A549 (cell line): ENCODE data around the gene CHRDL1. TPM values are rescaled to one million over a fixed set of nuclear protein-coding genes. Genes with fewer than 3 reads are reported as not detected.
"Not testable (repeated sequence)": the region's sequence is repeated elsewhere in the genome, so short reads cannot be mapped to it uniquely, and the experiment has no call there.

Experiments
- ATAC-seq, 2 experiments: fragments of 200-7000 bp in 1 of 2; fragments of >200 bp in 1 of 2; cut with Nextera tagmentation in 1 of 2; cut with Tn5 transposase in 1 of 2; 3 replicates each; pipeline versions ENCODE4 v1.8.0 to v1.9.1; 2018 to 2020; ENCODE audit warnings: mild to moderate bottlenecking in 1 of 2, moderate library complexity in 1 of 2
- CTCF ChIA-PET: fragments of 300-600 bp; sonication (Branson Sonifier 250); formaldehyde crosslinking; extraction: SDS; loops from one replicate; lab custom pipeline; 2021; ENCODE audit warnings: antibody characterized with exemption, inconsistent platforms; lab: Yijun Ruan, JAX
- POLR2A ChIA-PET: fragments of 350-600 bp; formaldehyde crosslinking; extraction: SDS; loops from one replicate; lab custom pipeline; 2021; ENCODE audit warnings: antibody characterized with exemption, inconsistent platforms; lab: Yijun Ruan, JAX
- DNase-seq, 2 experiments: peaks; one replicate each; pipeline versions ENCODE4 v3.0.0 to v3.0.0-alpha.2; 2011 to 2016; ENCODE audit warnings: low read depth in 1 of 2, low spot score in 1 of 2
- FAIRE-seq: peaks from 2 replicates; lab custom pipeline; 2011; peaks lifted over from hg19 to GRCh38; lab: Jason Lieb, UNC
- H3K27ac ChIP-seq, 2 experiments: fragments of >200 bp; sonication (Bioruptor Twin); formaldehyde crosslinking; 3 replicates each; pipeline ENCODE4 v1.5.1; 2016 to 2017
- H3K4me1 ChIP-seq: fragments of >200 bp; sonication (Bioruptor Twin); formaldehyde crosslinking; 3 replicates; pipeline ENCODE4 v1.6.1; 2016
- H3K4me2 ChIP-seq: fragments of >200 bp; sonication (Bioruptor Twin); formaldehyde crosslinking; 3 replicates; pipeline ENCODE4 v1.6.1; 2016
- H3K4me3 ChIP-seq: fragments of >200 bp; sonication (Bioruptor Twin); formaldehyde crosslinking; 3 replicates; pipeline ENCODE4 v1.5.1; 2016
- H3K9me3 ChIP-seq: fragments of >200 bp; sonication (Bioruptor Twin); formaldehyde crosslinking; 3 replicates; pipeline ENCODE4 v1.6.1; 2016
- CBX2 ChIP-seq: fragments of 200-600 bp; sonication (generic); IDR thresholded peaks from 2 replicates; pipeline ENCODE4 v1.6.1; 2016; ENCODE audit warnings: low read depth, mild to moderate bottlenecking, borderline replicate concordance
- CEBPB ChIP-seq, 2 experiments: fragments of >200 bp in 1 of 2; sonication (Bioruptor Twin) in 1 of 2; formaldehyde crosslinking in 1 of 2; IDR thresholded peaks; 2 replicates each; pipeline ENCODE4 v1.6.1; 2012 to 2016
- CHD4 ChIP-seq: fragments of 200-600 bp; sonication (generic); IDR thresholded peaks from 2 replicates; pipeline ENCODE4 v1.6.1; 2016; ENCODE audit warnings: antibody characterized with exemption, mild to moderate bottlenecking, borderline replicate concordance
- EP300 ChIP-seq, 2 experiments: fragments of >200 bp; sonication (Bioruptor Twin); formaldehyde crosslinking; IDR thresholded peaks; 2 replicates in 1 of 2; 3 replicates in 1 of 2; pipeline ENCODE4 v1.6.1; 2016 to 2017
- HDAC2 ChIP-seq: fragments of 200-600 bp; sonication (generic); IDR thresholded peaks from 2 replicates; pipeline ENCODE4 v1.6.1; 2016
- HOXA7 ChIP-seq: fragments of 250-450 bp; sonication (Bioruptor Pico); IDR thresholded peaks from 2 replicates; pipeline ENCODE4 v1.5.0; 2020; ENCODE audit warnings: mild to moderate bottlenecking, moderate library complexity
- KDM1A ChIP-seq: fragments of 200-600 bp; sonication (generic); IDR thresholded peaks from 2 replicates; pipeline ENCODE4 v1.6.1; 2016; ENCODE audit warnings: low read depth, mild to moderate bottlenecking
- KDM5A ChIP-seq: fragments of 200-600 bp; sonication (generic); IDR thresholded peaks from 2 replicates; pipeline ENCODE4 v1.6.1; 2016; ENCODE audit warnings: antibody characterized with exemption, mild to moderate bottlenecking
- NR3C1 ChIP-seq: fragments of >200 bp; sonication (Bioruptor Twin); formaldehyde crosslinking; IDR thresholded peaks from 3 replicates; pipeline ENCODE4 v1.6.1; 2017
- POLR2AphosphoS2 ChIP-seq: conservative IDR thresholded peaks from 2 replicates; pipeline ENCODE4 v1.6.1; 2012; ENCODE audit warnings: low read length, improper control_type of control experiment, inconsistent platforms
- RAD21 ChIP-seq, 2 experiments: fragments of >200 bp in 1 of 2; sonication (Bioruptor Twin) in 1 of 2; formaldehyde crosslinking in 1 of 2; IDR thresholded peaks in 1 of 2; conservative IDR thresholded peaks in 1 of 2; 2 replicates in 1 of 2; 3 replicates in 1 of 2; pipeline ENCODE4 v1.6.1; 2012 to 2018; ENCODE audit warnings: inconsistent platforms in 1 of 2
- RCOR1 ChIP-seq: fragments of 150-350 bp; IDR thresholded peaks from 2 replicates; pipeline ENCODE4 v1.6.1; 2014; ENCODE audit warnings: antibody characterized with exemption, low read length, low read depth
- RFX5 ChIP-seq: fragments of 450-650 bp; IDR thresholded peaks from 2 replicates; pipeline ENCODE4 v1.7.1; 2014; ENCODE audit warnings: antibody characterized with exemption, mild to moderate bottlenecking, moderate library complexity
- RNF2 ChIP-seq: fragments of 200-600 bp; sonication (generic); IDR thresholded peaks from 2 replicates; pipeline ENCODE4 v1.6.1; 2016; ENCODE audit warnings: low read depth, mild to moderate bottlenecking, antibody characterized with exemption, moderate library complexity, borderline replicate concordance
- SREBF2 ChIP-seq: fragments of 450-650 bp; IDR thresholded peaks from 2 replicates; pipeline ENCODE4 v1.6.1; 2014; ENCODE audit warnings: mild to moderate bottlenecking, moderate library complexity
- ZC3H11A ChIP-seq: fragments of 450-650 bp; IDR thresholded peaks from 2 replicates; pipeline ENCODE4 v1.6.1; 2014; ENCODE audit warnings: antibody characterized with exemption, mild to moderate bottlenecking
- ZSCAN20 ChIP-seq: fragments of 250-450 bp; sonication (Bioruptor Pico); IDR thresholded peaks from 2 replicates; pipeline ENCODE4 v1.8.0; 2022; ENCODE audit warnings: mild to moderate bottlenecking, moderate library complexity
- WGBS: methylation state at CpG from one replicate; pipeline ENCODE4 v1.1.6; 2017; ENCODE audit errors: missing lambda C conversion rate; 5-methylcytosine and 5-hydroxymethylcytosine counted together
- polyA plus RNA-seq, 4 experiments: library from polyadenylated mRNA; depleted of rRNA in 3 of 4; stranded (reverse); fragments of >200 nt; fragmentation: RNase III in 1 of 4; extraction: RNeasy Plus Mini Kit Qiagen cat#74134 plus additional on column Dnase treatment in 1 of 4; gene quantifications; 2 replicates in 3 of 4; 3 replicates in 1 of 4; pipeline ENCODE4 v1.2.3, GENCODE V29; 2011 to 2017
- TF ChIP-seq, protein P1 (sequence below): IDR thresholded peaks from 2 replicates; pipeline ENCODE4 v1.6.1; 2012
- TF ChIP-seq, protein P2 (sequence below): fragments of >200 bp; sonication (Bioruptor Twin); formaldehyde crosslinking; IDR thresholded peaks from 3 replicates; pipeline ENCODE4 v1.6.1; 2016
- TF ChIP-seq, protein P3 (sequence below): fragments of 150-350 bp; IDR thresholded peaks from 2 replicates; pipeline ENCODE4 v1.6.1; 2014; ENCODE audit warnings: low read depth, mild to moderate bottlenecking, low read length

CHRDL1 gene
- polyA plus RNA-seq, 2 of the 4 experiments (the other 2 are of a cell fraction) = not detected

DNA sequence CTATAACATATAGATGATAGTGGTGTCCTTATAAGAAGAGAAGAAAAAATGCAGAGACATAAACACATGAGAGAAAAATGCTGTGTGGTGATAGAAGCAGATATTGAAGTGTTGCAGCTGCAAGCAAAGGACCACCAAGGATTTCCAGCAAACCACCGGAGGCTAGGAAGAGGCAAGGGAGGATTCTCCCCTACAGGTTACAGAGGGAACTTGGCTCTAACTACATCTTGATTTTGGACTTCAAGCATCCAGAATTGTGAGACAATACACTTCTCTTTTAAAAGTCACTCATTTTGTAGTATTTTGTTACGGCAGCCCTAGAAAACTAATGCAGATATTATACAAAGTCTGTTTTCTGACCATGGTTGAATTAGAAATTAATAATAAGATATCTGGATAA lies 30.4 kb upstream of the CHRDL1 start:
- no peak for FAIRE-seq
- TF ChIP-seq CHD4 = no peak
- no peak for TF ChIP-seq KDM1A
- no peak for TF ChIP-seq HOXA7 (CRISPR knock-in tag)
- TF ChIP-seq, all 56 proteins: peak for 0

GRCh38 chrX:110816543-110816942 lies 20.9 kb upstream of the CHRDL1 start:
- ATAC-seq, H3K27ac ChIP-seq, POLR2A ChIA-PET, H3K4me3 ChIP-seq, H3K4me1 ChIP-seq, FAIRE-seq, DNase-seq, H3K9me3 ChIP-seq, CTCF ChIA-PET, H3K4me2 ChIP-seq: not testable (repeated sequence)
- WGBS = 0% methylated on average over 1 of the region's 1 CpG

More for the DNA sequence above, 30.4 kb upstream of the CHRDL1 start:
- WGBS = 30% methylated on average over 2 of the region's 2 CpGs
- no peak overlapping the region for H3K4me2 ChIP-seq
- no peak overlapping the region for H3K27ac ChIP-seq
- ATAC-seq = no peak
- ChIA-PET CTCF (no interaction called here), POLR2A (no interaction called here)
- H3K4me1 ChIP-seq = no peaks in the 10 kb centered on the region
- no peak for DNase-seq
- no peak overlapping the region for H3K4me3 ChIP-seq
- no peaks in the 10 kb centered on the region for H3K9me3 ChIP-seq

DNA sequence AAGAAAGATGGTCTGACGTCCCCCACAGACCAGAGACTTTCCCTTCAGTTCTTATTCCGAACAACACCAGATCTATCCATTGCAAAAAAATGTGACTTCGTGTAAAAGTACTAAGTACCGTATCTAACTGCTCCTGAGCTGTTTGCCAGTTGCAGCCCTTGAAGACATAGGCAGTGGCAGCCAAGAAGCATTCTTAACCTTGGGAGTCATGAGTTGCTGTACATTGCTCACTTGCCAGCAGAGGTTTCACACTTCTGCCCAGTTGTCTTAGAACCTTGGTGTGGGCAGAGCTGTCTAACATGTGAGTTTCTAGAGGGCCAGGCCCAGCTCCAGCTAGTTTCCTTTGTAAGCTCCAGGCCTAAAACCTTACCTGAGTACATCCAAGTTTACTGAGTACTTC lies 10.5 kb upstream of the CHRDL1 start:
- H3K9me3 ChIP-seq = no peaks in the 10 kb centered on the region
- H3K4me1 ChIP-seq = no peaks in the 10 kb centered on the region
- CTCF ChIA-PET = no interaction called here
- WGBS = 5% methylated on average over 4 of the region's 4 CpGs
- no peak overlapping the region for H3K27ac ChIP-seq
- ATAC-seq = no peak
- POLR2A ChIA-PET = no interaction called here
- FAIRE-seq = no peak
- H3K4me2 ChIP-seq = no peak overlapping the region
- TF ChIP-seq CEBPB (IDR thresholded peaks at IDR 0.05) = no peak
- TF ChIP-seq SREBF2 = no peak
- TF ChIP-seq KDM5A = no peak
- no peak for TF ChIP-seq POLR2AphosphoS2
- TF ChIP-seq, protein P1, sequence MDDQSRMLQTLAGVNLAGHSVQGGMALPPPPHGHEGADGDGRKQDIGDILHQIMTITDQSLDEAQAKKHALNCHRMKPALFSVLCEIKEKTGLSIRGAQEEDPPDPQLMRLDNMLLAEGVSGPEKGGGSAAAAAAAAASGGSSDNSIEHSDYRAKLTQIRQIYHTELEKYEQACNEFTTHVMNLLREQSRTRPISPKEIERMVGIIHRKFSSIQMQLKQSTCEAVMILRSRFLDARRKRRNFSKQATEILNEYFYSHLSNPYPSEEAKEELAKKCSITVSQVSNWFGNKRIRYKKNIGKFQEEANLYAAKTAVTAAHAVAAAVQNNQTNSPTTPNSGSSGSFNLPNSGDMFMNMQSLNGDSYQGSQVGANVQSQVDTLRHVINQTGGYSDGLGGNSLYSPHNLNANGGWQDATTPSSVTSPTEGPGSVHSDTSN = no peak
- TF ChIP-seq ZSCAN20 (CRISPR knock-in tag) = no peak
- no peak for TF ChIP-seq NR3C1
- no peak for TF ChIP-seq RAD21 (conservative IDR thresholded peaks at IDR 0.05 in 1 of 2, IDR thresholded peaks at IDR 0.05 in 1 of 2)
- no peak for TF ChIP-seq EP300 (IDR thresholded peaks at IDR 0.05)
- TF ChIP-seq, protein P2, sequence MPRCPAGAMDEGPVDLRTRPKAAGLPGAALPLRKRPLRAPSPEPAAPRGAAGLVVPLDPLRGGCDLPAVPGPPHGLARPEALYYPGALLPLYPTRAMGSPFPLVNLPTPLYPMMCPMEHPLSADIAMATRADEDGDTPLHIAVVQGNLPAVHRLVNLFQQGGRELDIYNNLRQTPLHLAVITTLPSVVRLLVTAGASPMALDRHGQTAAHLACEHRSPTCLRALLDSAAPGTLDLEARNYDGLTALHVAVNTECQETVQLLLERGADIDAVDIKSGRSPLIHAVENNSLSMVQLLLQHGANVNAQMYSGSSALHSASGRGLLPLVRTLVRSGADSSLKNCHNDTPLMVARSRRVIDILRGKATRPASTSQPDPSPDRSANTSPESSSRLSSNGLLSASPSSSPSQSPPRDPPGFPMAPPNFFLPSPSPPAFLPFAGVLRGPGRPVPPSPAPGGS = no peak
- TF ChIP-seq HDAC2 = no peak
- no peak overlapping the region for H3K4me3 ChIP-seq
- no peak for DNase-seq

DNA sequence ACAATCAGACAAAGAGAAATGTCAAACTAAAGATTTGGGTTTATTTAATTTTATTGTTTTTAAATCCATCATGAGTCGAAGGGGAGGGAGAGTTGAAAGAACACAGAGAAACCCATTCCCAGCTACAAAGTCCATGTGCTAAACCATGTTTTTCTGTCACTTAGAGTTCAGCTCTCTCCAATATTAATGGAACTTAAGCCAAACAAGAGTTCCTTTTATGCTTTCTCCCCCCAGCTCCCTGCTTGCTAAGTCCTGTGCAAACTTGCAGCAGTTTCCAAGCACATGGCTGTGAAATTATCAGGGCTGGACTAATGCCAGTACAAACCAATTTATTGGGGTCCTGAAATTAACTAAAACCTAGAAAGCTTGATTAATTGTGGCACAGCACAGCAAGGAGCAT lies 9.7 kb upstream of the CHRDL1 start:
- ChIA-PET POLR2A (no interaction called here), CTCF (no interaction called here)
- no peaks in the 10 kb centered on the region for H3K9me3 ChIP-seq
- ATAC-seq (no peak), FAIRE-seq (no peak), DNase-seq (no peak)
- H3K27ac ChIP-seq = no peak overlapping the region
- no peaks in the 10 kb centered on the region for H3K4me1 ChIP-seq
- TF ChIP-seq RFX5 (no peak), CBX2 (no peak), RCOR1 (no peak), ZC3H11A (no peak), SREBF2 (no peak), RNF2 (no peak)
- TF ChIP-seq, protein P3, sequence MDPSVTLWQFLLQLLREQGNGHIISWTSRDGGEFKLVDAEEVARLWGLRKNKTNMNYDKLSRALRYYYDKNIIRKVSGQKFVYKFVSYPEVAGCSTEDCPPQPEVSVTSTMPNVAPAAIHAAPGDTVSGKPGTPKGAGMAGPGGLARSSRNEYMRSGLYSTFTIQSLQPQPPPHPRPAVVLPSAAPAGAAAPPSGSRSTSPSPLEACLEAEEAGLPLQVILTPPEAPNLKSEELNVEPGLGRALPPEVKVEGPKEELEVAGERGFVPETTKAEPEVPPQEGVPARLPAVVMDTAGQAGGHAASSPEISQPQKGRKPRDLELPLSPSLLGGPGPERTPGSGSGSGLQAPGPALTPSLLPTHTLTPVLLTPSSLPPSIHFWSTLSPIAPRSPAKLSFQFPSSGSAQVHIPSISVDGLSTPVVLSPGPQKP = no peak
- 0% methylated on average over 1 of the region's 1 CpG for WGBS
- no peak overlapping the region for H3K4me3 ChIP-seq
- H3K4me2 ChIP-seq = no peak overlapping the region
